ENCODE data around the gene FIG4. TPM values are rescaled to one million over a fixed set of nuclear protein-coding genes. Genes with fewer than 3 reads are reported as not detected.
"Not testable (repeated sequence)": the region's sequence is repeated elsewhere in the genome, so short reads cannot be mapped to it uniquely, and the experiment has no call there.

Gene FIG4
- total and polyA plus RNA-seq, 8 donors = 5.8 to 29.0 (median 7.8) TPM

- Histone ChIP-seq H3K4me3 (no peak overlapping the region), H3K4me1 (no peaks in the 10 kb centered on the region), H3K9me3 (no peaks in the 10 kb centered on the region), H3K36me3 (no peaks in the 10 kb centered on the region), H3K27ac (no peak overlapping the region), H3K27me3 (no peaks in the 10 kb centered on the region)
- WGBS, 5 donors = 82 to 87% (median 86%) methylated on average over 2 of the region's 2 CpGs
- intact Hi-C loops (cut with DNase I; ENCODE audit: low total_unique reads) = no loop called here
- no peak for DNase-seq
- TF ChIP-seq CTCF (IDR thresholded peaks at IDR 0.05) = no peak
- TF ChIP-seq POLR2A (IDR thresholded peaks at IDR 0.05) = no peak
- TF ChIP-seq EP300 (IDR thresholded peaks at IDR 0.05) = no peak
- TF ChIP-seq POLR2AphosphoS5 (IDR thresholded peaks at IDR 0.05) = no peak
These were observed 162.9 kb downstream of the FIG4 start for GRCh38 chr6:109853951-109854350.

- intact Hi-C loops (cut with DNase I; ENCODE audit: low total_unique reads) = no loop called here
- H3K27ac ChIP-seq = no peak overlapping the region
- H3K4me3 ChIP-seq = no peak overlapping the region
- 83 to 94% (median 91%) methylated on average over 8 of the region's 8 CpGs for WGBS, 5 donors
- H3K9me3 ChIP-seq = no peaks in the 10 kb centered on the region
- no peak for TF ChIP-seq POLR2AphosphoS5 (IDR thresholded peaks at IDR 0.05)
- TF ChIP-seq EP300 (IDR thresholded peaks at IDR 0.05) = no peak
- no peak for TF ChIP-seq CTCF (IDR thresholded peaks at IDR 0.05)
- no peak for TF ChIP-seq POLR2A (IDR thresholded peaks at IDR 0.05)
- H3K27me3 ChIP-seq = no peaks in the 10 kb centered on the region
- no peaks in the 10 kb centered on the region for H3K4me1 ChIP-seq
- no peak for DNase-seq
- no peaks in the 10 kb centered on the region for H3K36me3 ChIP-seq
These were observed 163.6 kb downstream of the FIG4 start for GRCh38 chr6:109854541-109855308.

- WGBS, 5 donors = 90 to 96% (median 94%) methylated on average over 9 of the region's 9 CpGs
These were observed 164.5 kb downstream of the FIG4 start for GRCh38 chr6:109855476-109856040.

GRCh38 chr6:109861946-109862345 lies 170.8 kb downstream of the FIG4 start:
- H3K36me3 ChIP-seq = no peaks in the 10 kb centered on the region
- H3K9me3 ChIP-seq = no peaks in the 10 kb centered on the region
- intact Hi-C loops (cut with DNase I; ENCODE audit: low total_unique reads) = no loop called here
- DNase-seq = no peak
- H3K4me3 ChIP-seq = no peak overlapping the region
- TF ChIP-seq POLR2AphosphoS5 (IDR thresholded peaks at IDR 0.05) = no peak
- no peak for TF ChIP-seq CTCF (IDR thresholded peaks at IDR 0.05)
- no peak for TF ChIP-seq EP300 (IDR thresholded peaks at IDR 0.05)
- TF ChIP-seq POLR2A (IDR thresholded peaks at IDR 0.05) = no peak
- H3K27me3 ChIP-seq = no peaks in the 10 kb centered on the region
- no peak overlapping the region for H3K27ac ChIP-seq
- peaks cover 0 to 2% (median 1%) of the 10 kb centered on the region in 4 donors for H3K4me1 ChIP-seq

More at GRCh38 chr6:109855476-109856040, 164.5 kb downstream of the FIG4 start:
- intact Hi-C loops (cut with DNase I; ENCODE audit: low total_unique reads); H3K4me3 ChIP-seq; H3K27me3 ChIP-seq; H3K9me3 ChIP-seq; DNase-seq; H3K27ac ChIP-seq; H3K4me1 ChIP-seq; H3K36me3 ChIP-seq: not testable (repeated sequence)

- TF ChIP-seq CTCF (IDR thresholded peaks at IDR 0.05) = no peak
- Histone ChIP-seq H3K4me1 (peaks cover 4 to 12% (median 11%) of the 10 kb centered on the region in 4 donors), H3K27me3 (no peaks in the 10 kb centered on the region), H3K27ac (no peak overlapping the region), H3K36me3 (no peaks in the 10 kb centered on the region), H3K4me3 (no peak overlapping the region), H3K9me3 (no peaks in the 10 kb centered on the region)
- intact Hi-C loops (cut with DNase I; ENCODE audit: low total_unique reads) = no loop called here
- 87 to 95% (median 92%) methylated on average over 2 of the region's 2 CpGs for WGBS, 5 donors
- no peak for DNase-seq
These were observed 173.0 kb downstream of the FIG4 start for GRCh38 chr6:109864050-109864449.

All from stomach (tissue), 9 donors.